NCI-H1417 treated with DMSO at 0.1 percent for 48 hours (cell line): ENCODE measurements around the gene ZBTB48.
"Not testable (repeated sequence)": the region's sequence is repeated elsewhere in the genome, so short reads cannot be mapped to it uniquely, and the experiment has no call there.

ENCODE experiments used
- DNase-seq: peaks from one replicate; lab custom pipeline; 2025; lab: John Stamatoyannopoulos, UW

ZBTB48 gene

GRCh38 chr1:6635910-6636760, 56.3 kb downstream of the ZBTB48 start:
- DNase-seq: no peak

DNA sequence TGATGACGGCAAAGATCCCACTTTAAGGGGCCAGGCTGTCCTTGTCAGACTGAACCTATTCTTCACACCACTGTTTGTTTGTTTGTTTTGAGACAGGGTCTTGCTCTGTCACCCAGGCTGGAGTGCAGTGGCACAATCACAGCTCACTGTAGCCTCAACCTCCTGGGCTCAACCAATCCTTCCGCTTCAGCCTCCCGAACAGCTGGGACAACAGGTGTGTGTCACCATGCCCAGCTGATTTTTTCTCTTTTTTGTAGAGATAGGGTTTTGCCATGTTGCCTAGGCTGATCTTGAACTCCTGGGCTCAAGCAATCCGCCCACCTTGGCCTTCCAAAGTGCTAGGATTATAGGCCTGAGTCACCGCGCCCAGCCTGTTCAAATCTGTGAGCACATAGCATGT, 57.0 kb downstream of the ZBTB48 start:
- not testable (repeated sequence) for DNase-seq

- no peak for DNase-seq
These were observed 58.0 kb downstream of the ZBTB48 start for GRCh38 chr1:6637770-6638169.

DNA sequence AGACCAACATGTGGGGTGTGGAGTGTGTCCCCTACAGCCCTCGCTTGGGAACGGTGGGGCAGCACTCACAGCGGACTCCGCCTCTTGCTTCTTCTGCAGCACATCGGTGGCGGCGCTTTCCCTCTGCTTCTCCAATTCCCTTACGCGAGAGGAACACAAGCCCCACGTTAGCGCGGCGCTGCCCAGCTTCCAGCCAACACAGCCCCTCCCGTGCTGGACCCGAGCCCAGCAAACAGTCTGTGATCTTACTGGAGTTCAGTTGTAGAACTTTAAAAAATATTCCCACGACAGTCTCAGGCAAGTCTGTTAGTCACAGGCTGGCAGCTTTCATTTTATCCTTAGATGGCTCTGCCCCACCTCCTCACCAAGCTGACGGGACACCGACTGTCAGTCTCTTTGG, 58.4 kb downstream of the ZBTB48 start:
- no peak for DNase-seq
